GM12892 (cell line): ENCODE results near the gene MMS22L.

Experiments
- POLR2A ChIP-seq: IDR thresholded peaks from 2 replicates; pipeline ENCODE4 v1.6.1; 2011; ENCODE audit warnings: low read depth, low read length, control low read depth
- POLR2AphosphoS5 ChIP-seq: IDR thresholded peaks from 2 replicates; pipeline ENCODE4 v1.6.1; 2011; ENCODE audit warnings: low read depth, low read length, control low read depth
- TAF1 ChIP-seq: IDR thresholded peaks from 2 replicates; pipeline ENCODE4 v1.6.1; 2011; ENCODE audit warnings: low read depth, mild to moderate bottlenecking, control low read depth, low read length, borderline replicate concordance

- TF ChIP-seq POLR2AphosphoS5 (no peak), POLR2A (no peak), TAF1 (no peak)
Observed at GRCh38 chr6:97123652-97124051, 159.4 kb downstream of the MMS22L start.
